GM19193 (cell line): ENCODE measurements around the gene MPPED2.

Experiments used
- POLR2A ChIP-seq: IDR thresholded peaks from 4 replicates; pipeline ENCODE4 v1.6.1; 2011; ENCODE audit not compliant: insufficient read depth, insufficient read length; ENCODE audit errors: extremely low read depth

MPPED2 gene

GRCh38 chr11:30586251-30587144 lies at the start of gene MPPED2:
Gene MPPED2 (minus strand): TSS chr11:30586353. CDS start chr11:30580373, 5,980 bp downstream.
- TF ChIP-seq POLR2A, result no peak

GRCh38 chr11:30635401-30635989 lies 49.3 kb upstream of the MPPED2 start:
- no peak for TF ChIP-seq POLR2A

GRCh38 chr11:30631148-30631547 lies 45.0 kb upstream of the MPPED2 start:
- no peak for TF ChIP-seq POLR2A

DNA sequence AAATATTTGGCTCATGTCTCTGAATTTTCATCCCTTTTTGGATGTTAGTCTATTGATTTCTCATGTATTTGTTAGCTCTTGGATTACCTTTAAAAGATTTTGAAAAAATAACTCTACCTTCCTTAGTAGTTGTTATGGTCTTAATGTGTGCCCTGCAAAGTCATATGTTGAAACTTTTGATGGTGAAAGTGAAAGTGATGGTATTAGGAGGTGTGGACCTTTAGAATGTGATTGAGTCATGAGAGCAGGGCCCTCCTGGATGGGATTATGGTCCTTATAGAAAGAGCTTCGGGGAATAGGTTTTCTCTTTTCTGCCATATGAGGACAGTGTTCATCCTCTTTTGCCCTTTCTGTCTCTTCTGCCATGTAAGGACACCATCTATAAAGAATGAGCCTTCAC lies 33.6 kb upstream of the MPPED2 start:
- TF ChIP-seq POLR2A, result no peak

GRCh38 chr11:30617762-30618161 lies 31.6 kb upstream of the MPPED2 start:
- TF ChIP-seq POLR2A, result no peak

- TF ChIP-seq POLR2A, result no peak
Measured at GRCh38 chr11:30610628-30611027, 24.5 kb upstream of the MPPED2 start.

DNA sequence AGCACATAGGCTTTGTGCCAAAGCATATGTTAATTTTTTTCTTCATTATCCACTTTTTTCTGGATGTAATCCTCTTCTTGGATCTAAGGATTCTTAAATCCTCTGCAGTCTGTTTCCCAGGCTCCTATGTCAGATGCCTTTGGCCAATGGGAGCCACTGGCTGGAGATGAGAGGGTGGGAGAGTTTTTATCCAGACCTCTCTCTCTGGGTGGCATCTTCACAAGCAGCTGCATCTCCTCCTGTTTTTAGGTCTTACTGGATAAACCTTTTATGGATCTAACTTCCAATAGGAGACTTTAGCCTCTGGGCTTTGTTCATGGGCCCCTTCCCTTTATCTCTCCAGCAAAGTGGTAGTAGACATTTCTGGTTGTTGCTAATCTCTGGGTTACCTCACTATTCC lies 22.4 kb upstream of the MPPED2 start:
- no peak for TF ChIP-seq POLR2A

- no peak for TF ChIP-seq POLR2A
Measured at GRCh38 chr11:30605036-30605605, 19.0 kb upstream of the MPPED2 start.

GRCh38 chr11:30603357-30603756 lies 17.2 kb upstream of the MPPED2 start:
- no peak for TF ChIP-seq POLR2A

- TF ChIP-seq POLR2A, result no peak
Measured at GRCh38 chr11:30596832-30597231, 10.7 kb upstream of the MPPED2 start.

GRCh38 chr11:30595934-30596333 lies 9.8 kb upstream of the MPPED2 start:
- TF ChIP-seq POLR2A, result no peak

GRCh38 chr11:30594646-30595411 lies 8.7 kb upstream of the MPPED2 start:
- no peak for TF ChIP-seq POLR2A

GRCh38 chr11:30587269-30587812 lies 1.2 kb upstream of the MPPED2 start:
- TF ChIP-seq POLR2A, result no peak

DNA sequence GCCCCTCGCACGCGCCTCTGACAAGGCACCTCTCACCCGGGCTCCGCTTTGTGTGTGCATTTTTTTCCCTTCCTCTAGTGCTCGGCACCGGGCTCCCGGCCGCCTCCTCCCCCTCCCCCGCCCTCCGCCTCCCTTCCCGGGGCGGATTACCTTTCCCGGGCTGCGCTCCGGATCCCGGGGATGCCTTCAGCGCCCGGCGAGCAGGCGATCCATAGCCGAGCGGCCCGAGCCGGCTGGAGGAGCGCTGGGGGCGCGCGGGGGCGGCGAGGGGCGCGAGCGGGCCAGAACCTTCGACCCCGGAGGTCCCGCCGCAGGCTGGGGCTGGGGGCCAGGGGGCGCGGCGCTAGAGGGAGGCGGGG lies 282 bp downstream of the MPPED2 start:
- no peak for TF ChIP-seq POLR2A
